ENCODE data around the gene RGCC.
A peak's percentile ranks its signal among the peaks of the same experiment; 100 is the strongest.
"Not testable (repeated sequence)": the region's sequence is repeated elsewhere in the genome, so short reads cannot be mapped to it uniquely, and the experiment has no call there.

RGCC gene, protein sequence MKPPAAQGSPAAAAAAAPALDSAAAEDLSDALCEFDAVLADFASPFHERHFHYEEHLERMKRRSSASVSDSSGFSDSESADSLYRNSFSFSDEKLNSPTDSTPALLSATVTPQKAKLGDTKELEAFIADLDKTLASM

DNA sequence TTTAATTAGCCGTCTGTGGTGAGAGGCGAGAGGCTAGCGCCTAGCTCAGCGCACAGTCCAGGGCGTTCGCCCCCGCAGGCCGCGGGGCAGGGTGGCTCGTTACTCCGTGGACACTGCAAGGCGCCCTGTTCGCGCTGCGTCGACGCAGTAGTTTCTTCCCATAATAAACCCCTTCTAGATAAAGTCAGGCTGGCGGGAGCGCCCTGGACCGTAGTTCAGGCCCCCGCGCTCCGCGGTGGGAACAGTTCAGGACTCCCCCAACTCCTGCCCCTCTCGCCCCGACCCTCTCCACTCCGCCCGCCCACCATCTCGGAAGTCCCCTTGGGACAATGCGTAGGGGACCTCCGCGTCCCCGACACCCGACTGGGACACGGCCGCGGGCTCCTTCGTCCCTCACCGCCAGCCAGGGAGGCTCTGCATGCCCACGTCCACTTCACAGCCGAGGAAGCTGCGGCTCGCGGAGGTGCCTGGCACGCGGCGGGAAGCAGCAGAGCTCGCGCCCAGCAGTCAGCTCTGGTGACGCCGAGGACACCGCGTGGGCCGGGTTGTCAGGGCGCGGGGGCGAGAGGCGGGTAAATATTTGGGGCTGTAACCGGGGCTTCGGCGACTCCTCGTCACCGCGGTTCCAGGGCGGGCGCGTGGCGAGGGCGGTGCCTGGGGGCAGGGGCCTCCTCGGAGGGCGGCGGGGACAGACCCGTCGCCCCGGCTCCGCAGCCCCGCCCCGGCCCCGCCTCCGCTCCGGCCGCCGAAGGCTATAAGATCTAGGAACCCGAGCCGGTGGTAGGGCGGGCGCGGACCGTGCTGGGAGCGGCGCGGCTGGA lies at the start of gene RGCC:
RGCC (plus strand) TSS at position 783 of the 821 bp plus-strand sequence. CDS start 158 bp downstream, outside the sequence.
- peak; percentile 60 for DNase-seq

DNA sequence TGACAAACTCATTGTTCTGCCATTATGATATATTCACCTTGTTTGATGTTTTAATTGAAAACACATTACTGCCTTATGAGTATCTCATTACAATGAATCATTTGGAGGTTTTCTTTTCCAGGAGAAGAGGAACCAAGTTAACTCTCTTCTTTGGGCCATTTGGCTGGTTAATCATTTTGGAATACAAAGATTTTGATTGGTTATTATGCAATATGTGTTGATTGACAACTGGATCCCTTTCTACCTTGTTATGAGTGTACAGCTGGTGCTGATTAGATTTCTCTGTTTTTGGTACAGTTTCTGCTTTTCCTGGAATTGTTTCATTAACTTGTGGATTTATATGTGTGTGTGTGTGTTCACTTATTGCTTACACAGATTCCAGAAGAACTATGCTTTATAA lies 49.2 kb upstream of the RGCC start:
- peak; percentile 44 for DNase-seq

DNA sequence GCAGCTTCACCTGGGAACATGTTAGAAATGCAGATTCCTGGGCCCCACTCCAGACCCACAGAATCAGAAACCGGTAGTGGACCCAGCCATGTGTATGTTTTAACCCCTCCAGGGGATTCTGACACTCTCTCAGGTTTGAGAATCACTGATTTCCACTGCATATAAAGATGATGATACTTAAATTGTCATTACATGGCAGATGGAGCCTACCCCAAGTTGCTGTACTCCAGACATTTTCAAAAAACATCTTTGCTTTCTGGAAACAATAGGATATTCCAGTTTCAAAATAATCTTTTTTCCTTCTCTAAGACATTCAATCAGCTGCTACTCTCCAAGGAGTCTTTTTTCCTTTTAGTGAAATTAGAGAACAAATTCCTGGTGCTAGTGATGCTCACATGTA lies 48.6 kb upstream of the RGCC start:
- DNase-seq = no peak

DNA sequence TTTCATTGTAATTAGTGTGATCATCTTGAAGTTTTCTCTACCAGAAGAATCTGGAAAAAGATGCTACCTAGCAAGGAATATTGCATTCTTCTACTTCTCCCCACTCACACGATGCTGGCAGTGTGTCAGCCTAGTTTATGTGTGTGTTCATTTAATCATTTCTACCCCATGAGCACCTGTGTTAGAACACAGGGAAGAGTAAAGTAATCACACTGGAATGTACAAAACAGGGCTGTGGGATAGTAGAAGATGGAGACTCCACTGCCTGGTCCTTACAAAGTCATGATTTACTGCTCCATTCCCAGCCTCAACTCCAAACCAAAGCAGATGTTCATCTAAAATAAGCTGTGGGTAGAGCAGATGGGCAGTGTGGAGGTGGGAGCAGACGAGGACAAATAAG lies 47.7 kb upstream of the RGCC start:
- DNase-seq = no peak

DNA sequence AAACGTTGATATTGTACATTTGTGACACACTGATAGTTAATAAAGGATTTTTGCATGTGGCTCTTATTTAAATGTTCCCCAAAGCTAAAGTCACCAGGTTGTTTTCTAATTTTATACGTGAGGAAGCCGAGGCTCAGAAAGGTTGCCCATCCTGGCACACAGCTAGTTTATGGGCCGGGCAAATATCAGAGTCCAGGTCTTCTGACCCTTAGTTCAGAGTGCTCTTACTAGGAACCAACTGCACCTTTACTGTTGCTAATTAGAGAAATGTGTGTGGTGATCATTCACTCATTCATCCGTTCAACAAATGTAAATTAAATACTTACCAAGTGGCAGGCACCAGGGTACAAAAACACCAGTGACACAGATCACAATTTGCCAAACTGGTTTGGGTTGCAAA lies 46.3 kb upstream of the RGCC start:
- DNase-seq = no peak

DNA sequence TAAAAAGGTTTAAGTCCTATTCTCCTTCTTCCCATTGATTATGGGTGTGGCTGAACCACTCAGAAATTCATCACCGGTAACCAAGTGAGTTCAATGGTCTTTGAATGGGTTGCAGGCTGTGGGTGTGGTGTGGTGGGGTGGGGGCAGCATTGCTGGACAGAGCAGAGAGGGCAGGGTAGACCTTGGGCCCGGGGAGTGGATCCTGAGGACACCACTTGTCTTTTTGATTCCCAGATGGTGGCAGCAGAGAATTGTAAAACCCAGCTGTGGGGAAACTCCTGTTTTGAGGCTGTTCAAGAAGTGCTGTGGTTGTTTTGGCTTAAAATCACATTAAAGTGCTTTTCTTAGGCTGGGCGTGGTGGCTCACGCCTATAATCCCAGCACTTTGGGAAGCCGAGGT lies 45.8 kb upstream of the RGCC start:
- peak; percentile 52 for DNase-seq

DNA sequence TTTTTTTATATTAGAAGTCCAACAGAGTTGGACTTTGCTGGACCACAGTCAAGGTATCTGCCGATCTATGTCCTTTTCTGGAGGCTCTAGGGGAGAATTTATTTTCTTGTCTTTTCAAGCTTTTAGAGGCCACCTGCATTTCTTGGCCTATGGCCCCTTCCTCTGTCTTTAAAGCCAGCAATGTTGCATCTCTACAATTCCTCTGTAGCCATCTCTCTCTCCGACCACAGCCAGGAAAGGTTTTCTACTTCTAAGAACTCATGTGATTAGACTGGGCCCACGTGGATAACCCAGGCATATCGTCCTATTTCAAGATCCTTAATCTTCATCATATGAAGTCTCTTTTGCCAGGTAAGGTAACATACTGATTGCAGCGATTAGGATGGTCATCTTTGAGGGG lies 43.5 kb upstream of the RGCC start:
- no peak for DNase-seq

DNA sequence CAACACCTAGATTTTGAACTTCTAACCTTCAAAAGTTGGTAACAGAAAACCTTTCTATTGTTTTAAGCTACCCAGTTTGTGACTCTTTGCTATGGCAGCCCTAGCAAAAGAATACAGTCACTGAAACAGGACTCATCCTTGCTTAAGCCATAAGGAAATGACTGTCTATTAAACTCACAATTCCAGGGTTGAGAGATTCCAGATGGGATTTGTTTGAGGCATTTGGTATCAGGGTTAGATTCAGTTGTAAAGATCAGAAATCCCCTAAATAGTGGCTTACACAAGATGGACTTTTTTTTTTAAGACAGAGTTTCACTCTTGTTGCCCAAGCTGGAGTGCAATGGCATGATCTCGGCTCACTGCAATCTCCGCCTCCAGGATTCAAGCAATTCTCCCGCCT lies 41.1 kb upstream of the RGCC start:
- peak; percentile 34 for DNase-seq

DNA sequence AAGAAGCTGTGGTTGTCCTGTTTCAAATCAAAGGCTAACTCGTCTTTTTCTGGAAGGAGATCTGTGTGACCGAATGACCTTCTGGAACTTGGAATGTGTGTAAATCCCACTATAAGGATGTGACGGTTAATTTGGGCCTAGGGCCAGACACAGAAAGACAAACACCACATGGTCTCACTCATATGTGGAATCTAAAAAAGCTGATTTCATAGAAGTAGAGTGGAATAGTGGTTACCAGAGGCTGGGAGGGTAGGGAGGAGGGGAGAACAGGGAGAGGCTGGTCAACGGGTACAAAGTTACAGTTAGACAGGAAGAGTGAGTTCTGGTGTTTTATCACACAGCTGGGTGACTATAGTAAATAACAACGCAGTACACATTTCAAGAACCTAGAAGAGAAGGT lies 39.3 kb upstream of the RGCC start:
- DNase-seq = peak; percentile 88

DNA sequence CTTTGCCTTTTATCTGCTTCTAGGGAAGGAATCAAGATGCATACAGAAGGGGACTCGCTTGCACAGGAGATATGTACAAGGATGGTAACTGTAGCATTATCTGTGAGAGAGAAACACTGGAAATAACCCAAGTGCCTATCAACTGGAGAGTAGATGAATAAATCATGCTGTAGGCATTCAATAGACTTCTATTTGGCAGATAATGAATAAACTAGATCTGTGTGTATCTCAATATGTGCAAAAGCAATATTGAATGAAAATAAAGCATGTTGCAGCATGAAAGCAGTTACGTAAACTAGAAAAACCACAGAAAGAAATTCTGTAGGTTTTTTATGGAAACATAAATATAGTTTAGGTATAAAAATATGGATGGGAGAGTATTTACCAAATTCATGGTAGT lies 38.6 kb upstream of the RGCC start:
- DNase-seq = no peak

DNA sequence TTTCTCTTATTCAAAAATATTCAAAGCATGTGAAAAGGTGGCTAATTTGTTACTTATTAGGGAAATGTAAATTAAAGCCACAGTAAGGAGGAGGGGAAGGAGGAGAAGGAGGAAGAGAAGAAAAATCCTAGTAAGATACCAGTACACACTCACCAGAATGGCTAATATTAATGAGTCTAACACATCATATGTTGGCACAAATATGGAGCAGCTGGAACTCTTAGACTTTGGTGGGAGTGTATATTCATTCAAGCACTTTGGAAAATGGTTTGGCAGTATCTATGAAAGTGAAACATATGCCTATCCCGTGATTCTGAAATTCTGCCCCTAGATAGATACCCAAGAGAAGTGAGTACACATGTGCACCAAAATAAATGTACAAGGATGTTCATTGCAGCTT lies 38.1 kb upstream of the RGCC start:
- DNase-seq = peak; percentile 13

DNA sequence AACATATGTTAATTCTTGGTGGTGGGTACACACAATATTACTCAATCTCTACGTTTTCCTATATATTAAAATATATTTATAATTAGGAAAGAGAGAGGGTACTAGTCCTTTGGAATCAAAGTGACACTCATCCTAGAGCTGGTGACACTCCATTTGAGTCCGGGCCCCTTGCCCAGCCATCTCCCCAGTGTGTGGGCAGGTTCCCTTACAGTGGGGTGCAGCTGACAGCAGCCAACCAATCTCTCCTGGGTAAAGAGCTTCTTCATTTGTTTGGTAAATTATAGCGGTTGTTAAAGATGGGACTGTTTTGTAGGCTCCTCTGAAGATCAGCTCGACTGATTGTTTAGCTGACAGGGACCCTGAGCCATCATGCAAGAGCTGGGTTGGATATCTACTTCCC lies 37.2 kb upstream of the RGCC start:
- no peak for DNase-seq

DNA sequence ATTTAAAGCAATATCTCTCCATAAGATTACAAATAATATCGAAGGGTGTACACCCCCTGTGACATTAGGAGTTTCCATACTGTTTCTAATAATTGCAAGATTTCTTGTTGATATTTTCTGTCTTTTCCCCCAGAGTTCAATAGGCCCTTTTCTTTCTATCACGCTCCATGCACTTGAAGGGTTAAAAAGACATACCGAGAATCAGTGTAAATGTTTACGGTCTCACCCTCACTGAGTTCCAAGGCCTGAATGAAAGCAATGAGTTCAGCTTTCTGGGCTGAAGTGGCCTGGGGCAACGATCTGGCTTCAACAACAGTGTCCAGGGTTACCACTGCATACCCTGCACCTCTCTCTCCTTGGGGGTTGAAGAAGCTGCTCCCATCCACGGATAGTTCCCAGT lies 36.0 kb upstream of the RGCC start:
- not testable (repeated sequence) for DNase-seq

DNA sequence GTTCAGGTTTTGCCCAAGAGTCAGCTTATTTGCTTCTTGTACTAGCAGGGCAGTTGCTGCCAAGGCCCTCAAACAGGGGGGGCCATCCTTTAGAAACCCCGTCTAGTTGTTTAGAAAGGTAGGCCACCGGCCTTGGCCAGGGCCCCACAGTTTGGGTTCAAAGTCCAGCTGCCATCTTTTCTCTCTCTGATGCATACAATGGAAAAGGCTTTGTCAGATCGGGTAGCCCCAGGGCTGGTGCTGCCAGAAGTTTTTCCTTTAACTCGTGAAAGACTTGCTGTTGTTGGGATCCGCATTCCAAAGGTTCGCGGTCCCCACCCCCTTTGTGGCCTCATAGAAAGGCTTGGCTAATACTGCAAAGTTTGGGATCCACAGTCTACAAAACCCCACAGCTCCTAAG lies 35.4 kb upstream of the RGCC start:
- DNase-seq = not testable (repeated sequence)

DNA sequence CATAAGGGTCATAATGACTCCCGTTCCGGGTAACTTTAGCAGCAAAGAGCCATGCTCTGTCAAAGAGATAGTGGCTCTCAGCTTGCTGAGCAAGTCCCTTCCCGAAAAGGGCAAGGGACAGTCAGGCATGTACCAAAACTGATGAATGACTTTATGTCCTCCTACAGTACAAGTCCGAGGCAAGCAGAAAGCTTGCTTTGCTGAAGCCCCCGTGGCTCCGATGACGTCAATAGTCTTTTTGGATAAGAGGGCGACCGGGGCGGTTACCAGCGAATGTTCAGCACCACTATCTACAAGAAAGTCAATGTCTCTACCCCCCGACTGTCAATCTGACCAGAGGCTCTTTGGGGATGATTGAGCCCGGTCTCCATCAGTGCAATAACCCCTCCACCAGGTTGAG lies 34.1 kb upstream of the RGCC start:
- not testable (repeated sequence) for DNase-seq

DNA sequence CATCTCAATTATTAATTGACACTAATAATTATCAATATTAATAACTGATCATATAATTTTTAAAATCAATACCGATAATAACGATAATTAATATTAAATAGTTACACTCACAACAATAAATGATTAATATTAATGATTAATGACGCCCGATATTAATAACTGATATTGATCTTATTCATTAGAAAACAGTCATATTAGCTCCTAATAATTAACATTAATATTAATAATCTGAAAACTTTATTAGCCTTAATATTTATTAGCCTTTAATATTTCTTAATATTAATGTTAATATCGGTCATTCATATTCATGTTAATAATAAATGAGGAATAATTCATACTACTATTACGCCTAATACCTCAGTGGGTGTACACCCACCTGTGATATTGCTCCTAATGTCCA lies 32.7 kb upstream of the RGCC start:
- DNase-seq = not testable (repeated sequence)

DNA sequence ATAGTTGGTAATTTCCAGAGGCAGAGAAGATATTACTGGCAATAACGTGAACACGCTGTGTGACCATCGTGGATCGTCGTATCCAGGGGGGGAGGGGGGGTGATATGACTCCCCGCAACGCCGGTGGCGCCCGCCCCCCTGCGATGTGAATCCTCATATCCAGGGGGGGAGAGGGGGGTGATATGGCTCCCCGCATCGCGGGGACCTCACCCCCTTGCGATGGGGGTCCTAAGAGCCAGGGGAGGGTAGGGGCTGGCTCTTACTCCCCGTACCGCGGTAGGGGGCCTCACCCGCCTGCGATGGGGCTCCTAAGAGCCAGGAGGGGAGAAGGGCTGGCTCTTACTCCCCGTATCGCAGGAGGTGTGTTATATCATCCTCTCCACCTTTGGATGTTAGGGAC lies 31.3 kb upstream of the RGCC start:
- no peak for DNase-seq

DNA sequence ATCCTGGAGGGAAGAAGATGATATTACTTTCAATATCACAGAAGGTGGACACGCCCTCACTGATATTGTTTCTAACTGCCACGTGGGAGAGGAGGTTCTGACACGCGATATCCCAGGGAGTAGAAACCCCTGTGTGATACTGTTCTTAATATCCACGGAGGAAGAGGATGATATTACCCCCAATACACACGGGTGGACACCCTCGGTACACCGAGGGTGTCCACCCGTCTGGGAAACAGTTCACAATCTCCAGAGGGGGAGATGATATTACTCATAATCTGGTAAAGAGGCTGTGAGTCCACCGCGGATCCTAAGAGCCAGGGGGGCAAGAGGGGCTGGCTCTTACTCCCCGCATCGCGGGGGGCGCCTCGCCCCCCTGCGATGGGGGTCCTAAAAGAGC lies 29.7 kb upstream of the RGCC start:
- DNase-seq = no peak

DNA sequence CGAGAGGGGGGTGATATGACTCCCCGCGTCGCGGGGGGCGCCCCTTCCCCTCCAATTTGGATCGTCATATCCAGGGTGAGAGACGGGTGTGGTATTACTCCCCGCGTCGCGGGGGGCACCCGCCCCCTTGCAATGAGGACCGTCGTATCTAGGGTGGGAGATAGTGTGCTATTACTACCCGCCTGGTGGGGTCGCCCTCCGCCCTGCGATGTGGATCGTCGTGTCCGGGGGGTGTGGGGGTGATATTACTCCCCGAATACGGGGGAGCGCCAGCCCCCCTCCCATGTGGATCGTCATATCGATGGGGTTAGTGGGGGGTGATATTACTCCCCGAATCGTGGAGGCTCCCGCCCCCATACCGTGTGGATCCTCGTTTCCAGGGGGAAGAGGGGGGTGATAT lies 29.2 kb upstream of the RGCC start:
- DNase-seq = no peak

DNA sequence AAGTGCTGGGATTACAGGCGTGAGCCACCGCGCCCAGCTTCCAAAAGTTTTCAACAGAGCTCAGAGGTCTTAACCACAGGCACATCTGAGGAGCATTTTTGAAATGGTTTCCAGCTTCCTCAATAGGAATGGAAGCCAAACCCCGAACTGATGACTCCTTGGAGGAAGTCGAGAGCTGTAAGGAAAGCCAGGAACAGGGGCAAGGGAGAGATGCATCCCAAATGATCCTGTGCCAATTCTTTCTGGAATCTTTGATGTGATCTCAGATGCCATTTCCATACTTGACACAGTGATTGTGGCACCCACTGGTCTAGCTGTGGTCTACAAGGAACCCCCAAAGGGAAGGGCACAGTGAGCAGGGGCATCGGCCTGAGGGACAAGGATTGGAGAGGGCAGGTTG lies 23.3 kb upstream of the RGCC start:
- DNase-seq = peak; percentile 62

DNA sequence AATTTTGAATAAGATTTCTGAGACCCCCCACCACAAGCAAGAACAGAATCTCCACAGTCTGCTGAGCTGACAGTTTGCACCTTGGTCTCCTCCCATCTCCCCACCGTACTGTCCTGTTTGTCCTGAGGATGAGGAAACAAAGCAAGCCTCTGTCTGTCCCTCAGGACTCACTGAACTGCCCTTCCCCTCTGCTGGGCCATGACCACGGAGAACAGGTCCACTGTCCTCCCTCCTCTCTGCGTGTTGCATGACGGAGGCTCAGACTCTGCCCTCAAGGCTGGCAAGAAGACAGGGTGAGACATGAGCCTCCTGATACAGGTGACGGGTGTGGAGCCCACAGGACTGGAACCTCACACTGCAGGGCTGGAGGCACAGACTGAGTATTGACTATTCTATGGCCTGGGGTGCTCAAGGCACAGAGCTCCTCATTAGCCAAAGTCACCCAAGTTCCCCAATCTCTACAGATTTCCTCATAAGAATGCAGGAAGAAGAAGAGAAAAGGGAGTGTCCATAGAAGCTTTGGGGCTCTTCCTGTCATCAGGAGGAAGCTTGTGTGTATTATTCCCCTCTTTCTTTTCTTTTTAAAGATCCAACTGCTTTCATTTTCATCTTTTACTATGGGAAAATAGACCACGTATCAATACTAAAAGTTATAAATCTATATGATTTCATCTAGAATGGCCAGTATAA lies 22.4 kb upstream of the RGCC start:
- DNase-seq = no peak

DNA sequence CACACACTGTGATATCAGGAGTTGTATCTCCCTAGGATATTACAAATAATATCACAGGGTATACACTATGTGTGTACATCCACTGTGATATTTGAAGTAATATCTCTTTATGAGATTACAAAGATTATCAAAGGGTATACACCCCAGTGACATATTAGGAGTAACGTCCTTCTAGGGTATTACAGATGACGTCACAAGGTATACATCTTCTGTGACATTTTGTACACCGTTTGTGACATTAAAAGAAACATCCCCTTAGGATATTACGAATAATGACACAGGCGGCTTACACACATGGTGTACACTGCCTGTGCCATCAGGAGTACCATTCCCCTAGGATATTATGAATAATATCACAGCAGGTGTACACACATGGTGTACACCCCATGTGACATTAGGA lies 13.4 kb upstream of the RGCC start:
- DNase-seq = no peak

DNA sequence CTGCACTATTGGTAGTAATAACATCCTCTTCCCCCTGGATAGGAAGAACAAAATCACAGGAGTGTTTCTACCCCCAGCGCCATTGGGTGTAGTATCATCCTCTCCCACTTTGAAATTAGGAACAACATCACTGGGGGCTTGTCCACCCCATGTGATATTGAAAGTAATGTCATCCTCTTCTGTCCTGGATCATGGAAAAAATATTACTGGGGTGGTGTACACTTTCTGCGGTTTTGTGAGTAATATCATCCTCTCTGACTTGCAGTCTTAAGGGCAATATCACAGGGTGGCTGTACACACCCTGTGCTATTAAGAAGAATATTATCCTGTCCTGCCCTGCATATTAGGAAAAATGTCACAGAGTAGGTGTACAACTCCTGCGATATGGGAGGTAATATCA lies 4.9 kb upstream of the RGCC start:
- no peak for DNase-seq

DNA sequence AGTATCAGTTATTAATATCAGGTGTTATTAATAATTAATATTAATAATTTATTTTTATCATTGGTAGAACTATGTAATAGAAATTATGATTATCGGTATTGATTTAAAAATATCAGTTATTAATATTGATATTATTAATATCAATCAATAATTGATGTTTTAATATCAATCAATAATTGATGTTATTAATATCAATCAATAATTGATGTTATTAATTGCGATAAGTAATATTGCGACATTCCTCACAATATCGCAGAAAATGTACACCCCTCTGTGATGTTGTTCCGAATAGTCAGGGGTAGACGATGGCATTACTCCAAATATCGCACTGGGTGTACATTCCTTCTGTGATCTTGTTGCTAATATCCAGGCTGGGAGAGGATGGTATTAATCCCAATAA lies 3.7 kb upstream of the RGCC start:
- no peak for DNase-seq

All from HCEC 1CT (cell line).